C4-2B (cell line): ENCODE results near the gene ATP5MK.

Experiments used
- H3K27ac ChIP-seq: fragments of 450-650 bp; 2 replicates; pipeline ENCODE4 v1.5.1; 2017
- CTCF ChIP-seq: fragments of 450-650 bp; conservative IDR thresholded peaks from 2 replicates; pipeline ENCODE4 v1.5.1; 2017; ENCODE audit warnings: mild to moderate bottlenecking
- ZFX ChIP-seq: fragments of 450-650 bp; IDR thresholded peaks from 2 replicates; pipeline ENCODE4 v1.6.1; 2017

The ATP5MK gene

GRCh38 chr10:103396789-103397087, 463 bp upstream of the ATP5MK start:
- TF ChIP-seq CTCF = no peak
- TF ChIP-seq ZFX = no peak
- peak overlapping the region; percentile 94 for H3K27ac ChIP-seq

DNA sequence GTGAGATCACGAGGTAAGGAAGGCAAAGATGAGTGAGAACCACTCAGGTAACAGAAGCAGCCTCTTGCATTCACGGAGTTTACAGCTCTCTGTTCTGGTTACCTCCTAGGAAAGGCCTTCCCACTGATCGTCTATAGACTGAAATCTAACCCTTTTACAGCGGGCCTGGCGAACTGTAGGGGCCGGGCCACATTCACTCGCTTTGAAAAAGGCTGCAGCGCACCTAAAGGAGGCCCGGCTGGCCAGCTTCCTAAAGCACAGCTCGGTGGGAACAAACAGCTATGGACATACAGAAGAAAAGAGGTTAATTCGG, 565 bp downstream of the ATP5MK start:
- H3K27ac ChIP-seq = peak overlapping the region; percentile 94
- TF ChIP-seq ZFX = peak; percentile 60; the same call in 1 of the 2 replicates
- TF ChIP-seq CTCF = no peak

DNA sequence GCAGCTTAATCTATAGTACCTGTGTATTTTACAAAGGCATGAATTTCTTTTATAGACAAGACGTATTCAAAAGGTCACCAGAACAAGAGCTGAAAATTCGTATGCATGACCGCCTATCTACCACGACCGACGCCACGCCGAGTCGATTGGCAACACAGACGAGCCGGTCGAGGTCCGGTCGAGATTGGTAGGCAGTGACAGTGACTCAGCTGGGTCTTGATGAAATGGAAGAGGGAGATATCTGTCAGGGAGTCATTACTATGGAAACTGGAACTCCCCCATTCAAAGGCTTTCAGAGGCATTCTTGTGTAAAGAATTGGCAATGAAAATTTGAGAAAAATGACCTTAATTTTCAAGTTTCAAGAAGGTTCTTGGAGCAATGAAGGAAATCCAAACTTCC, 2.1 kb downstream of the ATP5MK start:
- no peak overlapping the region for H3K27ac ChIP-seq
- TF ChIP-seq CTCF (no peak), ZFX (no peak)

- H3K27ac ChIP-seq = no peak overlapping the region
- TF ChIP-seq CTCF = no peak
- no peak for TF ChIP-seq ZFX
Measured at GRCh38 chr10:103382769-103383168, 13.5 kb downstream of the ATP5MK start.

DNA sequence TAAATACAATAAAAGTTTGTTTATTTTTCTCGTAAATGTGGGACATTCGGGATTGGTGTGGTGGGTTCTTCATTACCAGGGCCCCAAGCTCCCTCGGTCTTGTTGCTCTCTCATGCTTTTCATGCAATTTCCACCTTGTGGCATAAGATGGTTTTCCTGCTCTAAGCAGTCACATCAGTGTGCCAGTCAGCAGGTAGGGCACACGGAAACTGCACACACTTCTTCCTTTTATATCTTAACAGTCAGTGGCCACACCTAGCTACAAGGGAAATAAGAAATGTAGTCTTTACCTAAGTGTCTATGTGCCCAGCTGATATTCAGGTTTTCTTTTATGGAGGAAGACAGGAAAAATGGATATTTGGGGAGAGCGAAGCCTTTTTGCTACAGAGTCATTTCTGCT, 22.0 kb downstream of the ATP5MK start:
- TF ChIP-seq ZFX = no peak
- no peak for TF ChIP-seq CTCF

GRCh38 chr10:103373544-103373943, 22.7 kb downstream of the ATP5MK start:
- no peak overlapping the region for H3K27ac ChIP-seq
- TF ChIP-seq ZFX = no peak
- no peak for TF ChIP-seq CTCF

More for the DNA sequence above, 22.0 kb downstream of the ATP5MK start:
- H3K27ac ChIP-seq = no peak overlapping the region

- TF ChIP-seq ZFX = peak; percentile 71; the same call in 1 of the 2 replicates
- no peak for TF ChIP-seq CTCF
- H3K27ac ChIP-seq = peak within 1 kb of the TSS; percentile 94
Measured at GRCh38 chr10:103367782-103368518, 28.3 kb downstream of the ATP5MK start, which contains the start of gene TAF5. TSS of gene TAF5 (plus strand) at chr10:103367976. CDS start at chr10:103367990, 14 bp downstream.
